HG02973 (cell line): ENCODE data around the gene STH.

Experiments
- ATAC-seq: cut with Tn5 transposase; IDR thresholded peaks from one replicate; pipeline ENCODE4 v1.9.1; 2021; ENCODE audit warnings: moderate library complexity; ENCODE audit not compliant: unreplicated experiment

The STH gene

GRCh38 chr17:46025060-46025459, 26.0 kb downstream of the STH start:
- ATAC-seq: no peak

- no peak for ATAC-seq
These were observed 26.6 kb downstream of the STH start for GRCh38 chr17:46025510-46026165.

- ATAC-seq: no peak
These were observed 27.4 kb downstream of the STH start for GRCh38 chr17:46026166-46027047.

- no peak for ATAC-seq
These were observed 28.3 kb downstream of the STH start for GRCh38 chr17:46027048-46027975.

- ATAC-seq: no peak
These were observed 28.9 kb downstream of the STH start for GRCh38 chr17:46027976-46028325.

GRCh38 chr17:46028374-46028773, 29.3 kb downstream of the STH start:
- ATAC-seq: no peak

GRCh38 chr17:46028981-46029565, 30.0 kb downstream of the STH start:
- ATAC-seq: no peak

GRCh38 chr17:46029627-46030026, 30.6 kb downstream of the STH start:
- no peak for ATAC-seq

GRCh38 chr17:46030752-46031151, 31.7 kb downstream of the STH start:
- ATAC-seq: no peak

- no peak for ATAC-seq
These were observed 32.4 kb downstream of the STH start for GRCh38 chr17:46031440-46031839.

GRCh38 chr17:46031920-46032319, 32.9 kb downstream of the STH start:
- no peak for ATAC-seq

- no peak for ATAC-seq
These were observed 33.9 kb downstream of the STH start for GRCh38 chr17:46032909-46033308.

- ATAC-seq: no peak
These were observed 34.3 kb downstream of the STH start for GRCh38 chr17:46033392-46033791.

GRCh38 chr17:46035112-46035818, 36.2 kb downstream of the STH start:
- ATAC-seq: peak; percentile 48

- ATAC-seq: no peak
These were observed 37.4 kb downstream of the STH start for GRCh38 chr17:46036491-46036890.

- ATAC-seq: no peak
These were observed 38.7 kb downstream of the STH start for GRCh38 chr17:46037722-46038255.

- ATAC-seq: no peak
These were observed 39.4 kb downstream of the STH start for GRCh38 chr17:46038414-46038813.

GRCh38 chr17:46038937-46039336, 39.9 kb downstream of the STH start:
- ATAC-seq: no peak

GRCh38 chr17:46039592-46040186, 40.6 kb downstream of the STH start:
- ATAC-seq: no peak

- no peak for ATAC-seq
These were observed 43.2 kb downstream of the STH start for GRCh38 chr17:46042246-46042645.
